Endodermal cell (in vitro differentiated cells): ENCODE data around the gene PCDHGA2. TPM values are rescaled to one million over a fixed set of nuclear protein-coding genes. Genes with fewer than 3 reads are reported as not detected.
"Not testable (repeated sequence)": the region's sequence is repeated elsewhere in the genome, so short reads cannot be mapped to it uniquely, and the experiment has no call there.

Experiments
- DNase-seq: peaks from one replicate; pipeline ENCODE4 v3.0.0-alpha.2; 2017
- H3K27ac ChIP-seq: 2 replicates; pipeline ENCODE4 v1.5.1; 2013; ENCODE audit warnings: mild to moderate bottlenecking, low read depth, low read length, moderate library complexity
- H3K27me3 ChIP-seq: 2 replicates; pipeline ENCODE4 v1.6.1; 2013; ENCODE audit warnings: mild to moderate bottlenecking, low read length, moderate library complexity; ENCODE audit not compliant: insufficient read depth, control insufficient read depth, poor library complexity, severe bottlenecking
- H3K36me3 ChIP-seq: 2 replicates; pipeline ENCODE4 v1.7.0; 2013; ENCODE audit warnings: mild to moderate bottlenecking, low read length, moderate library complexity; ENCODE audit not compliant: control insufficient read depth, insufficient read depth
- H3K4me1 ChIP-seq: one replicate; pipeline ENCODE4 v1.7.0; 2013; ENCODE audit warnings: low read length; ENCODE audit not compliant: control insufficient read depth, insufficient read depth
- H3K4me3 ChIP-seq: 2 replicates; pipeline ENCODE4 v1.5.1; 2013; ENCODE audit warnings: mild to moderate bottlenecking, low read length, moderate library complexity
- H3K9ac ChIP-seq: 2 replicates; pipeline ENCODE4 v1.6.1; 2013; ENCODE audit warnings: mild to moderate bottlenecking, low read length, moderate library complexity; ENCODE audit not compliant: poor library complexity, severe bottlenecking; ENCODE audit errors: extremely low read depth
- H3K9me3 ChIP-seq: 2 replicates; pipeline ENCODE4 v1.6.1; 2013; ENCODE audit warnings: mild to moderate bottlenecking, low read length, moderate library complexity; ENCODE audit not compliant: control insufficient read depth
- H3K27ac Mint-ChIP-seq: 2 replicates; pipeline ENCODE4 v1.8.0; 2020; ENCODE audit warnings: mixed read lengths
- H3K27me3 Mint-ChIP-seq: 2 replicates; pipeline ENCODE4 v1.8.0; 2021; ENCODE audit warnings: mild to moderate bottlenecking, mixed read lengths; ENCODE audit not compliant: insufficient read depth
- H3K36me3 Mint-ChIP-seq: 2 replicates; pipeline ENCODE4 v1.8.0; 2020; ENCODE audit warnings: low read depth, mixed read lengths
- H3K4me1 Mint-ChIP-seq: 2 replicates; pipeline ENCODE4 v1.8.0; 2020; ENCODE audit warnings: mixed read lengths
- H3K4me3 Mint-ChIP-seq: 2 replicates; pipeline ENCODE4 v1.8.0; 2020; ENCODE audit warnings: mild to moderate bottlenecking, moderate library complexity, mixed read lengths
- H3K9me3 Mint-ChIP-seq: 2 replicates; pipeline ENCODE4 v1.8.0; 2020; ENCODE audit warnings: mild to moderate bottlenecking, mixed read lengths
- WGBS, 2 experiments: methylation state at CpG; one replicate each; pipeline versions ENCODE4 v1.1.5 to v1.1.7; 2013; ENCODE audit warnings: missing lambda C conversion rate in 2 of 2, mixed read lengths in 1 of 2; ENCODE audit not compliant: insufficient coverage in 1 of 2, insufficient read length in 1 of 2; 5-methylcytosine and 5-hydroxymethylcytosine counted together
- total RNA-seq, 2 donors: library from RNA; stranded (reverse); fragmentation: NEBNext Ultra II Directional in 1 of 2; extraction: Animal tissue kit (Norgen Biotek cat#: 25700) in 1 of 2; gene quantifications; 2 replicates in 1 of 2; 3 replicates in 1 of 2; pipeline ENCODE4 v1.2.1, GENCODE V29; 2021
- TF ChIP-seq, protein P1 (sequence below): fragments of 200-600 bp; sonication (generic); conservative IDR thresholded peaks from 2 replicates; pipeline ENCODE4 v1.5.0; 2021; ENCODE audit warnings: antibody characterized with exemption, mild to moderate bottlenecking

The PCDHGA2 gene
- total RNA-seq, 2 donors from 2014 or later: 0.09 to 2.0 TPM

DNA sequence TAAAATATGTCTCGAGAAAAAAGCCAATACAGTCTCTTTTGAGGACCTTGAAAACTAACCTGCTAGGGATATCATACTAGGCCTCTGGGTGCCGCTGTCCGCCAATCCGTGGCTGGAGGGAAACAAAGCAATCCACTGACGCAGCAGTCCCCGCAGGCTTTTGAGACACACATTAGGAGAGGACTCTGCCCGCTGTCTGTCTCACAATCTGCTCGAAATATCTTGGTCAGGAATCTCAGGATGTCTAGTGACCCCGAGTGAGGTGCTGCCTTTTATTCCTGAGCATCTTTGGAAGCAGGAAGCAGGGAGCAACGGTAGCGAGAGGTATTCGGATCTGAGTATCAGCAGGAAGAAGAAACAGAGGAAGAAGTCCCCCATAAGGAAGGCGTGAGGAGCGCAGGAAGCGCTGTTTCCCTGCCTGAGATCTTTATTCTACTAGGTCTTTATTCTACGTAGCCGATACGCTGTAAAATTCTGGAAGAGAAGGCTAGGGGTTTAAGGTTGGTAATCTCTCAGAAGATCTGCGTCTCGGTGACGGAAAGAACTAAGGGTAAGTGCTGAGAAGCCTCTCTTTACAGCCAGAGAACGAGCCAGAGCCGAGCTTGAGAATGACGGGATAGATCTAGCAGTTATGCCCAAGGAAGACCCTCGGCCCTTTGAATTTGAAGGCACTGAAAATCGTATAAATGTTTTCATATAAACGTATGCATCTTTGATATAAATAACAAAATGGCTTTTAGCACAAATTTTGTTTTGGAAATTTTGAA, 12.3 kb upstream of the PCDHGA2 start:
- 75 to 84% methylated on average over 27 of the region's 27 CpGs for WGBS, 2 experiments
- Mint-ChIP-seq H3K4me1 (no peaks in the 10 kb centered on the region), H3K27ac (peak overlapping the region; percentile 98), H3K36me3 (peaks cover 9% of the 10 kb centered on the region), H3K9me3 (peaks cover 23% of the 10 kb centered on the region), H3K27me3 (peaks cover 13% of the 10 kb centered on the region), H3K4me3 (peak overlapping the region; percentile 71)
- no peak overlapping the region for H3K27ac ChIP-seq
- no peaks in the 10 kb centered on the region for H3K36me3 ChIP-seq
- no peaks in the 10 kb centered on the region for H3K4me1 ChIP-seq
- TF ChIP-seq, protein P1, sequence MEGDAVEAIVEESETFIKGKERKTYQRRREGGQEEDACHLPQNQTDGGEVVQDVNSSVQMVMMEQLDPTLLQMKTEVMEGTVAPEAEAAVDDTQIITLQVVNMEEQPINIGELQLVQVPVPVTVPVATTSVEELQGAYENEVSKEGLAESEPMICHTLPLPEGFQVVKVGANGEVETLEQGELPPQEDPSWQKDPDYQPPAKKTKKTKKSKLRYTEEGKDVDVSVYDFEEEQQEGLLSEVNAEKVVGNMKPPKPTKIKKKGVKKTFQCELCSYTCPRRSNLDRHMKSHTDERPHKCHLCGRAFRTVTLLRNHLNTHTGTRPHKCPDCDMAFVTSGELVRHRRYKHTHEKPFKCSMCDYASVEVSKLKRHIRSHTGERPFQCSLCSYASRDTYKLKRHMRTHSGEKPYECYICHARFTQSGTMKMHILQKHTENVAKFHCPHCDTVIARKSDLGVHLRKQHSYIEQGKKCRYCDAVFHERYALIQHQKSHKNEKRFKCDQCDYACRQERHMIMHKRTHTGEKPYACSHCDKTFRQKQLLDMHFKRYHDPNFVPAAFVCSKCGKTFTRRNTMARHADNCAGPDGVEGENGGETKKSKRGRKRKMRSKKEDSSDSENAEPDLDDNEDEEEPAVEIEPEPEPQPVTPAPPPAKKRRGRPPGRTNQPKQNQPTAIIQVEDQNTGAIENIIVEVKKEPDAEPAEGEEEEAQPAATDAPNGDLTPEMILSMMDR: peak; percentile 89
- H3K27me3 ChIP-seq: no peaks in the 10 kb centered on the region
- peak overlapping the region; percentile 61 for H3K4me3 ChIP-seq
- peak overlapping the region; percentile 28 for H3K9ac ChIP-seq
- DNase-seq: peak; percentile 91
- H3K9me3 ChIP-seq: peaks cover 15% of the 10 kb centered on the region

DNA sequence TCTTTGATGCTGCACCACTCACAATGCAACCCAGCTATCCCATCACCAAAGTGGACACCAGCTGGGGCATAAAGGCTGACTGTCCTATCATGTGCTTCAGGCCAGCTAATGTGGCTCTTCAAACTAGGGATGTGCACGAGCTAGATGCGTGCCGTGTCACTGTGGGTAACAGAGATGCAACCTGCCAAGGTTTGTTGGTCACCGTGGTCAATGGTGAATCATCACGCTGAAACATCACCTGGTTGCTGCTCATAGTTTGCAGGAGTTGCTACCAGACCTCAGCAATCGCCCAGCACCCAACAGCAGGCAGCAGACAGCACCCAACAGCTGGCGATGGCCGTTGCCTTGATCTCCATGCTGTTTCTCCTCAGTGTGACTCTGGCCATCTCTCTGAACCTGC, 10.3 kb upstream of the PCDHGA2 start:
- Histone ChIP-seq H3K36me3 (no peaks in the 10 kb centered on the region), H3K4me1 (no peaks in the 10 kb centered on the region), H3K27me3 (no peaks in the 10 kb centered on the region), H3K9ac (no peak overlapping the region), H3K4me3 (no peak overlapping the region), H3K27ac (no peak overlapping the region), H3K9me3 (peaks cover 7% of the 10 kb centered on the region)
- no peak overlapping the region for H3K27ac Mint-ChIP-seq
- WGBS, 2 experiments: 85 to 90% methylated on average over 6 to 8 of the region's 8 CpGs
- no peak for DNase-seq
- no peak overlapping the region for H3K4me3 Mint-ChIP-seq
- H3K27me3 Mint-ChIP-seq: peaks cover 13% of the 10 kb centered on the region
- H3K36me3 Mint-ChIP-seq: peaks cover 14% of the 10 kb centered on the region
- H3K9me3 Mint-ChIP-seq: peaks cover 37% of the 10 kb centered on the region
- no peaks in the 10 kb centered on the region for H3K4me1 Mint-ChIP-seq
- TF ChIP-seq, protein P1: no peak

DNA sequence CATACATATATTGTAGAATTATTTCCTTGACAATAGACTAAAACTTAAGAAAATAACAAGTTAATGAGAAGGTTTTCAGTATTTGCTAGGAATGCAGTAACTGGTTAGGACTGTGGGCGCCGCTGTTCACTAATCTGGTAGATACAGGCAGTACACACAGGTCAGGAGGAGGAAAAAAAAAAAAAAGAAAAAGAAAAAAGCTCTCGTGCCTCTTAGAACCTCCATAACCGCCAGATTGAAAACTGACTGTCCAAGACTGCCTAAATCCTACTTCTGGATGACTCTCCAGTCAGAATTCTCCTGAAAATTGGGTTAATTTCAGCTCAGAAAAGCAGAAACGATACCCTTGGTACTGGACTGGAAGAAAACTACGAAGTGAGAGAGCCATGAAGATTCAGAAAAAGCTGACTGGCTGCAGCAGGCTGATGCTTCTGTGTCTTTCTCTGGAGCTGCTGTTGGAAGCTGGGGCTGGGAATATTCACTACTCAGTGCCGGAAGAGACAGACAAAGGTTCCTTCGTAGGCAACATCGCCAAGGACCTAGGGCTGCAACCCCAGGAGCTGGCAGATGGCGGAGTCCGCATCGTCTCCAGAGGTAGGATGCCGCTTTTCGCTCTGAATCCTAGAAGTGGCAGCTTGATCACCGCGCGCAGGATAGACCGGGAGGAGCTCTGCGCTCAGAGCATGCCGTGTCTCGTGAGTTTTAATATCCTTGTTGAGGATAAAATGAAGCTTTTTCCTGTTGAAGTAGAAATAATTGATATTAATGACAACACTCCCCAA, 8.1 kb upstream of the PCDHGA2 start, which contains the start of gene PCDHGA1:
PCDHGA1 (plus strand) TSS at position 216 of the 782 bp plus-strand sequence.
- H3K9me3 ChIP-seq: no peaks in the 10 kb centered on the region
- Mint-ChIP-seq H3K27ac (no peak within 1 kb of the TSS), H3K27me3 (peaks cover 13% of the 10 kb centered on the region), H3K9me3 (peaks cover 42% of the 10 kb centered on the region), H3K4me3 (peak within 1 kb of the TSS; percentile 45), H3K36me3 (peaks cover 14% of the 10 kb centered on the region), H3K4me1 (no peaks in the 10 kb centered on the region)
- no peak within 1 kb of the TSS for H3K9ac ChIP-seq
- no peak within 1 kb of the TSS for H3K4me3 ChIP-seq
- peak; percentile 69 for DNase-seq
- TF ChIP-seq, protein P1: peak; percentile 75
- H3K4me1 ChIP-seq: no peaks in the 10 kb centered on the region
- no peak within 1 kb of the TSS for H3K27ac ChIP-seq
- WGBS, 2 experiments: 87 to 90% methylated on average over 19 to 21 of the region's 21 CpGs
- H3K27me3 ChIP-seq: no peaks in the 10 kb centered on the region
- H3K36me3 ChIP-seq: no peaks in the 10 kb centered on the region

DNA sequence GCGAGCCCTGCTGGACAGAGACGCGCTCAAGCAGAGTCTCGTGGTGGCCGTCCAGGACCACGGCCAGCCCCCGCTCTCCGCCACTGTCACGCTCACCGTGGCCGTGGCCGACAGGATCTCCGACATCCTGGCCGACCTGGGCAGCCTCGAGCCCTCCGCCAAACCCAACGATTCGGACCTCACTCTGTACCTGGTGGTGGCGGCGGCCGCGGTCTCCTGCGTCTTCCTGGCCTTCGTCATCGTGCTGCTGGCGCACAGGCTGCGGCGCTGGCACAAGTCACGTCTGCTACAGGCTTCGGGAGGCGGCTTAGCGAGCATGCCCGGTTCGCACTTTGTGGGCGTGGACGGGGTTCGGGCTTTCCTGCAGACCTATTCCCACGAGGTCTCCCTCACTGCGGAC, 6.0 kb upstream of the PCDHGA2 start:
- Mint-ChIP-seq H3K27me3 (peaks cover 13% of the 10 kb centered on the region), H3K9me3 (peaks cover 31% of the 10 kb centered on the region), H3K36me3 (peaks cover 13% of the 10 kb centered on the region)
- H3K27ac Mint-ChIP-seq, H3K4me3 ChIP-seq, DNase-seq, H3K9ac ChIP-seq, H3K27me3 ChIP-seq, H3K4me1 ChIP-seq, H3K4me3 Mint-ChIP-seq, H3K36me3 ChIP-seq, H3K9me3 ChIP-seq, H3K27ac ChIP-seq, H3K4me1 Mint-ChIP-seq: not testable (repeated sequence)
- WGBS, 2 experiments: 91 to 97% methylated on average over 18 to 39 of the region's 39 CpGs
